ENCODE data around the gene BDH2.

- TF ChIP-seq SIX5 (IDR thresholded peaks at IDR 0.05; ENCODE audit: low read depth, low read length) (no peak), SAP30 (IDR thresholded peaks at IDR 0.05; ENCODE audit: insufficient read depth, insufficient replicate concordance, low read length) (no peak), MAFK (IDR thresholded peaks at IDR 0.05; ENCODE audit: low read depth, low read length) (no peak), GABPA (IDR thresholded peaks at IDR 0.05; ENCODE audit: borderline replicate concordance, insufficient read depth, low read length) (no peak), KDM4A (IDR thresholded peaks at IDR 0.05; ENCODE audit: low read depth, low read length, severe bottlenecking) (no peak), JUND (IDR thresholded peaks at IDR 0.05; ENCODE audit: low read length) (no peak)
- TF ChIP-seq, protein P1, sequence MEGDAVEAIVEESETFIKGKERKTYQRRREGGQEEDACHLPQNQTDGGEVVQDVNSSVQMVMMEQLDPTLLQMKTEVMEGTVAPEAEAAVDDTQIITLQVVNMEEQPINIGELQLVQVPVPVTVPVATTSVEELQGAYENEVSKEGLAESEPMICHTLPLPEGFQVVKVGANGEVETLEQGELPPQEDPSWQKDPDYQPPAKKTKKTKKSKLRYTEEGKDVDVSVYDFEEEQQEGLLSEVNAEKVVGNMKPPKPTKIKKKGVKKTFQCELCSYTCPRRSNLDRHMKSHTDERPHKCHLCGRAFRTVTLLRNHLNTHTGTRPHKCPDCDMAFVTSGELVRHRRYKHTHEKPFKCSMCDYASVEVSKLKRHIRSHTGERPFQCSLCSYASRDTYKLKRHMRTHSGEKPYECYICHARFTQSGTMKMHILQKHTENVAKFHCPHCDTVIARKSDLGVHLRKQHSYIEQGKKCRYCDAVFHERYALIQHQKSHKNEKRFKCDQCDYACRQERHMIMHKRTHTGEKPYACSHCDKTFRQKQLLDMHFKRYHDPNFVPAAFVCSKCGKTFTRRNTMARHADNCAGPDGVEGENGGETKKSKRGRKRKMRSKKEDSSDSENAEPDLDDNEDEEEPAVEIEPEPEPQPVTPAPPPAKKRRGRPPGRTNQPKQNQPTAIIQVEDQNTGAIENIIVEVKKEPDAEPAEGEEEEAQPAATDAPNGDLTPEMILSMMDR (IDR thresholded peaks at IDR 0.05; ENCODE audit: control extremely low read depth in 1 of 3, insufficient read depth in 1 of 3, low read depth in 1 of 3, low read length in 3 of 3), result no peak
Measured at GRCh38 chr4:103089481-103089880, 10.2 kb downstream of the BDH2 start.
